GM21619 (cell line): ENCODE data around the gene SV2A.
"Not testable (repeated sequence)": the region's sequence is repeated elsewhere in the genome, so short reads cannot be mapped to it uniquely, and the experiment has no call there.

Source experiments
- ATAC-seq: cut with Tn5 transposase; IDR thresholded peaks from one replicate; pipeline ENCODE4 v1.9.1; 2021; ENCODE audit not compliant: unreplicated experiment

Gene SV2A

DNA sequence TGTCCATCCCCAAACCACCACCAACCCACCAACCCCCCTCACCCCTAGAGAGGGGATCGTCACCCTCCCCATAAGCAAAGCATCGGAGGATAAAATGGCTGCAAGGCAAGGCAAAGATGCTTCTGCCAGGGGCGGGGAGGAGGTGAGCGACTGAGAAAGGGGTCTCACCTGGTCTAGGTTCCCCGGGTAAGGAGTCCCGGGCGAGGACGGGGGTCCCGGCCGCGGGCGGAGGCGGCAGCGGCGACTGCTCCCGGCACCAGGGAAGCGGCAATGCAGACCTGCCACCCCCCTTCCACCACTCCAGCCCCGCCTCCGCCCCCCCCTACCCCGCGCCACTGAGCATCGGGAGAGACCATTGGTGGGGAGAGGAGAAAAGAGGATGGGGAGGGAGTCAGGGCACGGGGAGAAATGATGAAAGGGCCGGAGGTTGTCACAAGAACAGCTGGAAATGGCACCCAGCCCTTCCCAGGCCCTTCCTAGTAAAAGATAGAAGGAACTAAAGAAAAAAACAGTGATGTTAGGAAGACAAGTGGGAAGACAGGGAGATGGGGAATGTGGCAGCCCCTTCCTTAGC is at the start of gene SV2A:
TSS of gene SV2A (minus strand) at position 274 of the 574 bp plus-strand sequence. CDS start 4,004 bp downstream, outside the sequence.
- no peak for ATAC-seq

GRCh38 chr1:149967041-149967440 is 49.4 kb upstream of the SV2A start:
- no peak for ATAC-seq

- no peak for ATAC-seq
Observed at GRCh38 chr1:149966405-149966804, 48.8 kb upstream of the SV2A start.

DNA sequence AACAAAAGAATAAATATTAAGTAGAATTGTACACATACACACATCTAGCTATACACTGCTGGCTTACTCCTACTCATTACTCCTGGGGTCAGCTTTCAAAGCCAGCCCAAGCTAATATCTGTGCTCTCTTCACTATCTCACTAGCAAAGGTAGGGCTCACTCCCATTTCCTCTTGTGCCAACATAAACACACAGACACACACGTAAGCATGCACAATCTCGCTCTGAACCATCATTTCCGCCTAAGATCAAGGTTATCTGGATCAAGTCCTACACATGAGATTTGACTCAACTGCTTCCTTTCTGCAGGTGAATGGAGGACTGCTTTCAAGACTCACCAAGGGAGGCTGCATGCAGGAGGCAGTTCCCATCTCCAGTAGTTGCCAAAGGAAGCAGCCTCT is 47.8 kb upstream of the SV2A start:
- no peak for ATAC-seq

- ATAC-seq: no peak
Observed at GRCh38 chr1:149963358-149963757, 45.7 kb upstream of the SV2A start.

- no peak for ATAC-seq
Observed at GRCh38 chr1:149962736-149963135, 45.1 kb upstream of the SV2A start.

DNA sequence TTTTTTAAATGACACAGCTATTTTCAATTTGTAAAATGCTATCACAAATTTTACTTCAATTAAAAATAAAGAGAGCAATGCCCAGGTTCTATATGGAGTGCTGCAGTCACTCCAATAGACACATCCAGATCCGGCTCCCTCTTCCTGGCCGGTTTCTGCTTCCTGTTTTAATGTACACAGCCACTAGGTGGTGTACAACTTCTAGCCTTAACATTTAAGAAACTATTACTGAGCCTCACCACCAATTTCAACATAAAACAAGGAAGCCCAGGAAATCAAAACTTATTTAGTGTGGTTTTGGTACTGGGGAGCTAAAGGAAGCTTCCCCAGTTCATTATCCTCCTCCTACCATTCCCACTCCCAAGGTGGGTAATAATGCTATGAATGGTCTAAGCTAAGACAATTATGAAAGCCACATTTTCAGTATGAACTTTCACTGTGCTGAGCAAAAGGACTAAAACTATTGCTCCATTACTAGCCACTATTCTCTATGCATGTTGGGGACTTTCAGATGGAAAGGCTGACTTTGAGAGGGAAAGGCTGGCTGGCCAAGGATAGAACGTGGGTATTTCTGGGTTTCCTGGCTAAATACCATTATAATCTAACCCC is 44.5 kb upstream of the SV2A start:
- ATAC-seq: no peak

DNA sequence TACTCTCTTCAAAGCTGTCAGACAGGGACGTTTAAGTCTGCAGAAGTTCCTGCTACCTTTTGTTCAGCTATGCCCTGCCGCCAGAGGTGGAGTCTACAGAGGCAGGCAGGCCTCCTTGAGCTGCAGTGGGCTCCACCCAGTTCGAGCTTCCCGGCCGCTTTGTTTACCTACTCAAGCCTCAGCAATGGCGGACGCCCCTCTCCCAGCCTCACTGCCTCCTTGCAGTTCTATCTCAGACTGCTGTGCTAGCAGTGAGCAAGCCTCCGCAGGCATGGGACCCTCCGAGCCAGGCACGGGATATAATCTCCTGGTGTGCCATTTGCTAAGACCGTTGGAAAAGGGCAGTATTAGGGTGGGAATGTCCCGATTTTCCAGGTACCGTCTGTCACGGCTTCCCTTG is 39.9 kb upstream of the SV2A start:
- not testable (repeated sequence) for ATAC-seq

GRCh38 chr1:149949911-149950310 is 32.3 kb upstream of the SV2A start:
- no peak for ATAC-seq

DNA sequence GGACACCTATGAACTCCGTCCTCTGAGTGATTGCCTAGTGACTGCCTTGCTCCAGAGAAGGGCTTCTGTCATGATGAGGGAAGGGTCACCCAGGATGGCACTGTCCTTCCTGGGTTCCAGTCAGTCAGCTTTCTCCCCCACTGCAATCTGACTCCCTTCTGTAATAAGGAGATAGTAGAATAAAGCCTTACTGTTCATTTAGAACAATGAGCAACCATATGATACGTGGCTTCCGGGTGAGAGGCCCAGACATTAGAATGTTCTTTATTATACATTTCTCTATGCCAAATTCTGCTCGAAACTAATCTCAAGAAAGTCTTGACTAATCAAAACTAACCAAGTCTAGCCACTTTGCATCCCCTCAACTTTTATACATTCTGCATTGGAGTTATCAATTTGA is 27.6 kb upstream of the SV2A start:
- ATAC-seq: no peak

GRCh38 chr1:149942885-149943284 is 25.2 kb upstream of the SV2A start:
- no peak for ATAC-seq

GRCh38 chr1:149942207-149942606 is 24.6 kb upstream of the SV2A start:
- no peak for ATAC-seq

GRCh38 chr1:149940427-149940826 is 22.8 kb upstream of the SV2A start:
- no peak for ATAC-seq

GRCh38 chr1:149938668-149939003 is 21.0 kb upstream of the SV2A start:
- ATAC-seq: not testable (repeated sequence)

DNA sequence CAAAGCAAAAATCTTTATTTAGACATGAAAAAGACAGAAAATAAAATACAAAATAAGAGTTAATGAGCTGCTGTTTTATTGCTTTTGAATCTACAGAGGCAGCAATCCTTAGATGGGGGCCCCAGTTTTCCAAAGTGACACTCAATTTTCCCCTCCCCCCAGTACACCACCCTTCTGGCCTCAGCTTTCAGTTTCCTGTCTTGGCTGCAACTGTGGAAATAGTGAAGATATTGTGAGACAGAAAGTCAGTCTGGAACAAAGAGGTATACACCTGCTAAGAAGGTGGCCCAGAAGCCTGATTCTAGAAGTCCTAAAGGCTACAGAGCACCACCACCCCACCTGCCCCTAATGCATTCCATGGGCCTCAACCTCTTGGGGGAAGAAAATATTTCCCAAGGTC is 20.1 kb upstream of the SV2A start:
- no peak for ATAC-seq

GRCh38 chr1:149936992-149937705 is 19.5 kb upstream of the SV2A start:
- no peak for ATAC-seq

GRCh38 chr1:149936170-149936991 is 18.7 kb upstream of the SV2A start, which contains the start of gene MTMR11:
Gene MTMR11, minus strand, starts transcription at chr1:149936879. Its CDS starts 232 bp downstream, at chr1:149936647.
- ATAC-seq: no peak

DNA sequence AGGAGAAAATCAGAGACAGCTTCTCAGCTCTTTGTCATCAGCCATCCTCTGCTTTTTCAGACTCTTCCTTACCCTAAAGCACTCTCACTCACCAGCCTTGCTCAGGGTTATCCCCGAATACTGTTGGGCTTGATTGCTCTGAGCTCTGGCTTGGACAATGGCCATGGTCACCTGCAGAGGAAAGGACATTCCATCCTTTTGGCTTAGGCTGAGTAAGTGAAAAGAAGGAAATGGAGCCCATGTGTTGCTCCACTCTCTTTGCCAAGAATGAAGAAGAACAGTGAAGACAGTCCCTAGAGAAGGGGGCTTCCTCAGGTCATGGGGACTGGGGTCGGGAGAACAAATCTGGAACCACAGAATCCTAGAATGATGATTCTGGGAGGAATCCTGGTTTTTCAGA is 16.7 kb upstream of the SV2A start:
- ATAC-seq: no peak

DNA sequence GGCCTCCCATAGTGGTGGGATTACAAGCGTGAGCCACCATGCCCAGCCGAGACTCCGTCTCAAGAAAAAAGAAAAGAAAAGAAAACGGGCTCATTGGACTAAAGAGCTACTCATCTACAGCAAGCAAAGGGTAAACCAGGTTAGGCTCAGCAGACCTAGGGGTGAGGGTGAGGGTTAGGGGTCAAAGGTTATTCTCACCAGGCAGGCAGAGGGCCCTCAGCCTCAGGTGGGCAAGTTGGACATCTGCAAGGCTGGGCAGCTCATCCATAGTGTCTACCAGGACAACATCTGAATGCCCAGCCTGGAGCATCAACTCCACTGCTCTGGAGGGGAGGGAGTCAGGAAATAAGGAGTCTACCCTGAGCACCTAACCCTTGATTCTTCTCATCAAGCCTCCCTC is 15.6 kb upstream of the SV2A start:
- no peak for ATAC-seq

DNA sequence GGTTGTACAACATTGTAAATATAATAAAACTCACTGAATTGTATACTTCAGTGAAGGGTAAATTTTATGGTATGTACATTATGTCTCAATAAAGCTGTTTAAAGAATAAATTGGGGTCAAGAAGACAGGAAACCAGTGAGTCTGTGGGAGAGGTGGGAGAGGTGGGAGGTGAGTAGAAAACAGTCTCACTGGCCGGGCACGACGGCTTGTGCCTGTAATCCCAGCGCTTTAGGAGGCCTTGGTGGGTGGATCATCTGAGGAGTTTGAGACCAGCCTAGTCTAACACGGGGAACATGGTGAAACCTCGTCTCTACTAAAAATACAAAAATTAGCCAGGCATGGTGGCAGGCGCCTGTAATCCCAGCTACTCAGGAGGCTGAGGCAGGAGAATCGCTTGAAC is 14.8 kb upstream of the SV2A start:
- no peak for ATAC-seq

DNA sequence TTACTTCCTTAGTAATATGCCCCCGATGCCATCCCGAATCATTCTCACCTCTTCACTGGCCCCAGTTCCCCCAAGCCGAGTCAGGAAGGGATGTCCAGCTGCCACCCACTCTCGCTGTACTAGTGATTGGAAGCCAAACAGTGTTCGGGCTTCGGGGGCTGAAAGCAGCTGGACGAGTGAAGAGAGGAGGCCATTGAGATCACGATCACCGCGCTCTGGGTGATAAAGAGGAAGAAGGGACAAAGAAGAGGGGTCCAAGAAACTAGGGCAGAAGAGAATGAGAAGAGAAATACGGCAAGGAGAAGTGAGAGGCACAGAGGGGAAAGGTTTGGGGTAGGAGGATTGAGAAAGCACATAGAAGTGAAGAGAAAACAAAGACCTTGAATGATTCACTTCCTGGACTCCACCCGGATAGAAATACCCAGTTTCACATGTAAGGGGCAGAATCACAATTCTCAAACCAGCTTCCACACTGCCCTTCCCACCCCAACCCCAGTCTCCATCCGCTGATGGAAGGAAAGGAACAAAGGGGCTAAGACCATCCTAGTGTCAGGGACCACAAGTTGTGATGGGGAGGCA is 13.7 kb upstream of the SV2A start:
- no peak for ATAC-seq
